ENCODE measurements around the gene UQCRC2.
"Not testable (repeated sequence)": the region's sequence is repeated elsewhere in the genome, so short reads cannot be mapped to it uniquely, and the experiment has no call there.

UQCRC2 gene

GRCh38 chr16:21952793-21953540, at the start of gene UQCRC2:
UQCRC2 (plus strand) TSS chr16:21953361; CDS start chr16:21953424, 63 bp downstream.
- Histone ChIP-seq H3K27ac (ENCODE audit: low read depth, low read length) (peak within 1 kb of the TSS; percentile 93), H3K9me3 (ENCODE audit: control insufficient read depth, insufficient read depth, low read length) (no peaks in the 10 kb centered on the region), H3K36me3 (ENCODE audit: control insufficient read depth, insufficient read depth, low read length) (peaks cover 25% of the 10 kb centered on the region), H3K4me1 (ENCODE audit: control insufficient read depth, insufficient read depth, low read length) (peaks cover 6% of the 10 kb centered on the region; the same call in 1 of the 2 replicates), H3K27me3 (ENCODE audit: control insufficient read depth, insufficient read depth, low read length) (no peaks in the 10 kb centered on the region), H3K4me3 (ENCODE audit: low read depth, low read length) (peak within 1 kb of the TSS; percentile 97), H3K9ac (ENCODE audit: low read depth, low read length) (peak within 1 kb of the TSS; percentile 99)

GRCh38 chr16:21932650-21933049, 20.5 kb upstream of the UQCRC2 start:
- H3K27ac ChIP-seq (ENCODE audit: low read depth, low read length); H3K9me3 ChIP-seq (ENCODE audit: control insufficient read depth, insufficient read depth, low read length); H3K4me3 ChIP-seq (ENCODE audit: low read depth, low read length); H3K9ac ChIP-seq (ENCODE audit: low read depth, low read length); H3K27me3 ChIP-seq (ENCODE audit: control insufficient read depth, insufficient read depth, low read length); H3K4me1 ChIP-seq (ENCODE audit: control insufficient read depth, insufficient read depth, low read length); H3K36me3 ChIP-seq (ENCODE audit: control insufficient read depth, insufficient read depth, low read length): not testable (repeated sequence)

GRCh38 chr16:21933316-21933715, 19.8 kb upstream of the UQCRC2 start:
- not testable (repeated sequence) for H3K9ac ChIP-seq (ENCODE audit: low read depth, low read length); H3K9me3 ChIP-seq (ENCODE audit: control insufficient read depth, insufficient read depth, low read length); H3K4me1 ChIP-seq (ENCODE audit: control insufficient read depth, insufficient read depth, low read length); H3K27ac ChIP-seq (ENCODE audit: low read depth, low read length); H3K27me3 ChIP-seq (ENCODE audit: control insufficient read depth, insufficient read depth, low read length); H3K4me3 ChIP-seq (ENCODE audit: low read depth, low read length); H3K36me3 ChIP-seq (ENCODE audit: control insufficient read depth, insufficient read depth, low read length)

- not testable (repeated sequence) for H3K27me3 ChIP-seq (ENCODE audit: control insufficient read depth, insufficient read depth, low read length); H3K27ac ChIP-seq (ENCODE audit: low read depth, low read length); H3K9me3 ChIP-seq (ENCODE audit: control insufficient read depth, insufficient read depth, low read length); H3K36me3 ChIP-seq (ENCODE audit: control insufficient read depth, insufficient read depth, low read length); H3K9ac ChIP-seq (ENCODE audit: low read depth, low read length); H3K4me3 ChIP-seq (ENCODE audit: low read depth, low read length); H3K4me1 ChIP-seq (ENCODE audit: control insufficient read depth, insufficient read depth, low read length)
Observed at GRCh38 chr16:21933790-21934189, 19.4 kb upstream of the UQCRC2 start.

GRCh38 chr16:21936216-21936615, 16.9 kb upstream of the UQCRC2 start:
- H3K4me3 ChIP-seq (ENCODE audit: low read depth, low read length); H3K36me3 ChIP-seq (ENCODE audit: control insufficient read depth, insufficient read depth, low read length); H3K9me3 ChIP-seq (ENCODE audit: control insufficient read depth, insufficient read depth, low read length); H3K27ac ChIP-seq (ENCODE audit: low read depth, low read length); H3K9ac ChIP-seq (ENCODE audit: low read depth, low read length); H3K4me1 ChIP-seq (ENCODE audit: control insufficient read depth, insufficient read depth, low read length); H3K27me3 ChIP-seq (ENCODE audit: control insufficient read depth, insufficient read depth, low read length): not testable (repeated sequence)

- no peaks in the 10 kb centered on the region for H3K4me1 ChIP-seq (ENCODE audit: control insufficient read depth, insufficient read depth, low read length)
- no peak overlapping the region for H3K4me3 ChIP-seq (ENCODE audit: low read depth, low read length)
- peaks cover 2% of the 10 kb centered on the region; the same call in 1 of the 2 replicates for H3K27me3 ChIP-seq (ENCODE audit: control insufficient read depth, insufficient read depth, low read length)
- H3K9ac ChIP-seq (ENCODE audit: low read depth, low read length): no peak overlapping the region
- no peak overlapping the region for H3K27ac ChIP-seq (ENCODE audit: low read depth, low read length)
- no peaks in the 10 kb centered on the region for H3K9me3 ChIP-seq (ENCODE audit: control insufficient read depth, insufficient read depth, low read length)
- H3K36me3 ChIP-seq (ENCODE audit: control insufficient read depth, insufficient read depth, low read length): no peaks in the 10 kb centered on the region
Observed at GRCh38 chr16:21937336-21937829, 15.8 kb upstream of the UQCRC2 start.

GRCh38 chr16:21940570-21940969, 12.6 kb upstream of the UQCRC2 start:
- no peaks in the 10 kb centered on the region for H3K4me1 ChIP-seq (ENCODE audit: control insufficient read depth, insufficient read depth, low read length)
- no peak overlapping the region for H3K27ac ChIP-seq (ENCODE audit: low read depth, low read length)
- H3K9ac ChIP-seq (ENCODE audit: low read depth, low read length): no peak overlapping the region

GRCh38 chr16:21943571-21943970, 9.6 kb upstream of the UQCRC2 start:
- no peaks in the 10 kb centered on the region for H3K36me3 ChIP-seq (ENCODE audit: control insufficient read depth, insufficient read depth, low read length)
- H3K4me3 ChIP-seq (ENCODE audit: low read depth, low read length): no peak overlapping the region
- H3K9ac ChIP-seq (ENCODE audit: low read depth, low read length): no peak overlapping the region
- no peaks in the 10 kb centered on the region for H3K9me3 ChIP-seq (ENCODE audit: control insufficient read depth, insufficient read depth, low read length)
- no peaks in the 10 kb centered on the region for H3K27me3 ChIP-seq (ENCODE audit: control insufficient read depth, insufficient read depth, low read length)
- H3K27ac ChIP-seq (ENCODE audit: low read depth, low read length): no peak overlapping the region
- H3K4me1 ChIP-seq (ENCODE audit: control insufficient read depth, insufficient read depth, low read length): no peaks in the 10 kb centered on the region

More at GRCh38 chr16:21940570-21940969, 12.6 kb upstream of the UQCRC2 start:
- Histone ChIP-seq H3K4me3 (ENCODE audit: low read depth, low read length) (no peak overlapping the region), H3K9me3 (ENCODE audit: control insufficient read depth, insufficient read depth, low read length) (no peaks in the 10 kb centered on the region), H3K36me3 (ENCODE audit: control insufficient read depth, insufficient read depth, low read length) (no peaks in the 10 kb centered on the region), H3K27me3 (ENCODE audit: control insufficient read depth, insufficient read depth, low read length) (peaks cover 2% of the 10 kb centered on the region; the same call in 1 of the 2 replicates)

GRCh38 chr16:21946889-21947635, 6.1 kb upstream of the UQCRC2 start:
- Histone ChIP-seq H3K4me1 (ENCODE audit: control insufficient read depth, insufficient read depth, low read length) (peaks cover 4% of the 10 kb centered on the region; the same call in 1 of the 2 replicates), H3K27me3 (ENCODE audit: control insufficient read depth, insufficient read depth, low read length) (no peaks in the 10 kb centered on the region), H3K9me3 (ENCODE audit: control insufficient read depth, insufficient read depth, low read length) (no peaks in the 10 kb centered on the region), H3K36me3 (ENCODE audit: control insufficient read depth, insufficient read depth, low read length) (no peaks in the 10 kb centered on the region), H3K4me3 (ENCODE audit: low read depth, low read length) (no peak overlapping the region), H3K9ac (ENCODE audit: low read depth, low read length) (no peak overlapping the region), H3K27ac (ENCODE audit: low read depth, low read length) (no peak overlapping the region)

GRCh38 chr16:21949713-21950260, 3.4 kb upstream of the UQCRC2 start:
- Histone ChIP-seq H3K9me3 (ENCODE audit: control insufficient read depth, insufficient read depth, low read length) (no peaks in the 10 kb centered on the region), H3K9ac (ENCODE audit: low read depth, low read length) (no peak overlapping the region), H3K36me3 (ENCODE audit: control insufficient read depth, insufficient read depth, low read length) (no peaks in the 10 kb centered on the region), H3K4me1 (ENCODE audit: control insufficient read depth, insufficient read depth, low read length) (peaks cover 6% of the 10 kb centered on the region; the same call in 1 of the 2 replicates), H3K4me3 (ENCODE audit: low read depth, low read length) (no peak overlapping the region), H3K27me3 (ENCODE audit: control insufficient read depth, insufficient read depth, low read length) (no peaks in the 10 kb centered on the region), H3K27ac (ENCODE audit: low read depth, low read length) (no peak overlapping the region)

Measured in HUES48 (cell line).